GM11168 (cell line): ENCODE measurements around the gene LRCOL1.

ENCODE experiments used
- in situ Hi-C: fragments of 300-500 bp; cut with MboI; formaldehyde crosslinking; loops from one replicate; pipeline ENCODE4 v1.12.0; 2022; ENCODE audit warnings: low sequenced_read_pairs; ENCODE audit not compliant: unreplicated experiment

LRCOL1 gene

GRCh38 chr12:132620113-132620898 lies 9.9 kb upstream of the LRCOL1 start:
- in situ Hi-C loops = no loop called here

GRCh38 chr12:132619386-132620112 lies 9.2 kb upstream of the LRCOL1 start:
- in situ Hi-C loops = no loop called here

- in situ Hi-C loops = no loop called here
These were observed 8.6 kb upstream of the LRCOL1 start for GRCh38 chr12:132619071-132619385.

GRCh38 chr12:132618683-132619043 lies 8.3 kb upstream of the LRCOL1 start, which contains the start of gene P2RX2:
Gene P2RX2, plus strand, starts transcription at chr12:132618776. Its CDS starts 41 bp downstream, at chr12:132618817.
- in situ Hi-C loops = no loop called here

- in situ Hi-C loops = no loop called here
These were observed 7.7 kb upstream of the LRCOL1 start for GRCh38 chr12:132617822-132618682.

- in situ Hi-C loops = no loop called here
These were observed 6.8 kb upstream of the LRCOL1 start for GRCh38 chr12:132617135-132617701.

GRCh38 chr12:132615579-132616038 lies 5.2 kb upstream of the LRCOL1 start:
- in situ Hi-C loops = no loop called here

- in situ Hi-C loops = no loop called here
These were observed 4.6 kb upstream of the LRCOL1 start for GRCh38 chr12:132614861-132615578.

GRCh38 chr12:132614029-132614428 lies 3.6 kb upstream of the LRCOL1 start:
- in situ Hi-C loops = no loop called here

- in situ Hi-C loops = no loop called here
These were observed 1.2 kb upstream of the LRCOL1 start for GRCh38 chr12:132611620-132612019.

GRCh38 chr12:132610866-132611602 lies 652 bp upstream of the LRCOL1 start:
- in situ Hi-C loops = no loop called here

GRCh38 chr12:132608231-132609171 lies 1.9 kb downstream of the LRCOL1 start:
- in situ Hi-C loops = no loop called here

GRCh38 chr12:132606927-132607326 lies 3.5 kb downstream of the LRCOL1 start:
- in situ Hi-C loops = no loop called here

GRCh38 chr12:132606466-132606865 lies 3.9 kb downstream of the LRCOL1 start:
- in situ Hi-C loops = no loop called here

- in situ Hi-C loops = no loop called here
These were observed 4.5 kb downstream of the LRCOL1 start for GRCh38 chr12:132605892-132606291.

- in situ Hi-C loops = no loop called here
These were observed 5.5 kb downstream of the LRCOL1 start for GRCh38 chr12:132604668-132605441.

GRCh38 chr12:132604151-132604618 lies 6.2 kb downstream of the LRCOL1 start:
- in situ Hi-C loops = no loop called here
